ENCODE results near the gene JARID2.

GRCh38 chr6:15491255-15491985 lies 245.6 kb downstream of the JARID2 start:
- TF ChIP-seq, protein P1, sequence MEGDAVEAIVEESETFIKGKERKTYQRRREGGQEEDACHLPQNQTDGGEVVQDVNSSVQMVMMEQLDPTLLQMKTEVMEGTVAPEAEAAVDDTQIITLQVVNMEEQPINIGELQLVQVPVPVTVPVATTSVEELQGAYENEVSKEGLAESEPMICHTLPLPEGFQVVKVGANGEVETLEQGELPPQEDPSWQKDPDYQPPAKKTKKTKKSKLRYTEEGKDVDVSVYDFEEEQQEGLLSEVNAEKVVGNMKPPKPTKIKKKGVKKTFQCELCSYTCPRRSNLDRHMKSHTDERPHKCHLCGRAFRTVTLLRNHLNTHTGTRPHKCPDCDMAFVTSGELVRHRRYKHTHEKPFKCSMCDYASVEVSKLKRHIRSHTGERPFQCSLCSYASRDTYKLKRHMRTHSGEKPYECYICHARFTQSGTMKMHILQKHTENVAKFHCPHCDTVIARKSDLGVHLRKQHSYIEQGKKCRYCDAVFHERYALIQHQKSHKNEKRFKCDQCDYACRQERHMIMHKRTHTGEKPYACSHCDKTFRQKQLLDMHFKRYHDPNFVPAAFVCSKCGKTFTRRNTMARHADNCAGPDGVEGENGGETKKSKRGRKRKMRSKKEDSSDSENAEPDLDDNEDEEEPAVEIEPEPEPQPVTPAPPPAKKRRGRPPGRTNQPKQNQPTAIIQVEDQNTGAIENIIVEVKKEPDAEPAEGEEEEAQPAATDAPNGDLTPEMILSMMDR (IDR thresholded peaks at IDR 0.05) = peak; percentile 52 to 78 (median 57)
- TF ChIP-seq POLR2AphosphoS5 (IDR thresholded peaks at IDR 0.05; ENCODE audit: insufficient read depth in 1 of 2, low read depth in 1 of 2) (no peak), POLR2A (IDR thresholded peaks at IDR 0.05) (no peak)
